Dendritic cell treated with granulocyte-macrophage colony-stimulating factor and Interleukin-4, amounts not matched to agents 40 ng/mL and 50 ng/mL, for 4 days (primary cell): ENCODE measurements around the gene HSFX3.
"Not testable (repeated sequence)": the region's sequence is repeated elsewhere in the genome, so short reads cannot be mapped to it uniquely, and the experiment has no call there.

Experiments
- H3K27ac Mint-ChIP-seq: one replicate; pipeline ENCODE4 v1.8.0; 2022; ENCODE audit warnings: mild to moderate bottlenecking, mixed read lengths
- H3K27me3 Mint-ChIP-seq: one replicate; pipeline ENCODE4 v1.8.0; 2022; ENCODE audit warnings: mild to moderate bottlenecking, mixed read lengths
- H3K36me3 Mint-ChIP-seq: one replicate; pipeline ENCODE4 v1.8.0; 2022; ENCODE audit warnings: low read depth, mixed read lengths
- H3K4me1 Mint-ChIP-seq: one replicate; pipeline ENCODE4 v1.8.0; 2022; ENCODE audit warnings: low read depth, mixed read lengths
- H3K4me3 Mint-ChIP-seq: one replicate; pipeline ENCODE4 v1.8.0; 2022; ENCODE audit warnings: mild to moderate bottlenecking, moderate library complexity, mixed read lengths
- H3K9me3 Mint-ChIP-seq: one replicate; pipeline ENCODE4 v1.8.0; 2022; ENCODE audit warnings: mixed read lengths
- intact Hi-C: fragments of 100-400 bp; cut with micrococcal nuclease; formaldehyde crosslinking; loops from one replicate; pipeline ENCODE4 v1.15.0; 2022

HSFX3 gene

DNA sequence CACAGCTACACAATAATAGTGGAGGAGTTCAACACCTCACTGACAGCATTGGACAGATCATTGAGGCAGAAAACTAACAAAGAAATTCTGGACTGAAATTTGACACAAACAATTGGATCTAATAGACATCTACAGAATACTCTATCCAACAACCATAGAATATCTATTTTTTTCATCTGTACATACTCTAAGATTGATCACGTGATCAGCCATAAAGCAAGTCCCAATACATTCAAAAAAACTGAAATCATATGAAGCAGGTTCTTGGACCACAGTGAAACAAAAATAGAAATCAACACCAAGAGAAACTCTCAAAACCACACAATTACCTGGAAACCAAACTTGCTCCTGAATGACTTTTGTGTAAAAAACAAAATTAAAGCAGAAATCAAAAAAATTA, 32.4 kb downstream of the HSFX3 start:
- intact Hi-C loops = loop anchor here (10.0 kb wide), 1 partner anchor 97 kb away; no protein-coding TSS in a partner anchor
- H3K27ac Mint-ChIP-seq = no peak overlapping the region
- H3K36me3 Mint-ChIP-seq = no peaks in the 10 kb centered on the region
- H3K4me3 Mint-ChIP-seq = no peak overlapping the region
- peaks cover 16% of the 10 kb centered on the region for H3K27me3 Mint-ChIP-seq
- H3K9me3 Mint-ChIP-seq = no peaks in the 10 kb centered on the region
- H3K4me1 Mint-ChIP-seq = peaks cover 58% of the 10 kb centered on the region

DNA sequence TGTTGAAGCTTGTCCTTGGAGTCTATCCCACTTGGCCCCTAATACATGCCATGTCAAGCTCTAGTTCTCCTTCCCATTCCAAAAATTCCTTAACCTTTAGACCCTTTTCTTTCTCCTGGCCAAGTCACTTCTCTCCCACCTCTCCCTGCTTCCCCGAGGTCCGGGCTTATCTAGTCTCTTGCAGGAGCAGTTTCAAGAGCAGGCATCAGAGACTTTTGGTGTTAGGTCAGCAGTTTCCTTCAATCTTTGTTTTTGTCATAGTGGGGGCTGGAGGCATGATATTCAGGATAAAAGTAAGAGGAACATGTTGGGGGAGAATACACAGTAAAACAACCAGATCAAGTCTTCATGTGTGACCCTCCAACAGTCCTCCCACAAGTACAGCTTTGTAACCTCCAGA, 33.1 kb downstream of the HSFX3 start:
- intact Hi-C loops = loop anchor here (10.0 kb wide), 1 partner anchor 98 kb away; no protein-coding TSS in a partner anchor
- no peaks in the 10 kb centered on the region for H3K36me3 Mint-ChIP-seq
- H3K27ac Mint-ChIP-seq = peak overlapping the region; percentile 68
- H3K4me1 Mint-ChIP-seq = peaks cover 55% of the 10 kb centered on the region
- peaks cover 14% of the 10 kb centered on the region for H3K27me3 Mint-ChIP-seq
- no peak overlapping the region for H3K4me3 Mint-ChIP-seq
- H3K9me3 Mint-ChIP-seq = no peaks in the 10 kb centered on the region

DNA sequence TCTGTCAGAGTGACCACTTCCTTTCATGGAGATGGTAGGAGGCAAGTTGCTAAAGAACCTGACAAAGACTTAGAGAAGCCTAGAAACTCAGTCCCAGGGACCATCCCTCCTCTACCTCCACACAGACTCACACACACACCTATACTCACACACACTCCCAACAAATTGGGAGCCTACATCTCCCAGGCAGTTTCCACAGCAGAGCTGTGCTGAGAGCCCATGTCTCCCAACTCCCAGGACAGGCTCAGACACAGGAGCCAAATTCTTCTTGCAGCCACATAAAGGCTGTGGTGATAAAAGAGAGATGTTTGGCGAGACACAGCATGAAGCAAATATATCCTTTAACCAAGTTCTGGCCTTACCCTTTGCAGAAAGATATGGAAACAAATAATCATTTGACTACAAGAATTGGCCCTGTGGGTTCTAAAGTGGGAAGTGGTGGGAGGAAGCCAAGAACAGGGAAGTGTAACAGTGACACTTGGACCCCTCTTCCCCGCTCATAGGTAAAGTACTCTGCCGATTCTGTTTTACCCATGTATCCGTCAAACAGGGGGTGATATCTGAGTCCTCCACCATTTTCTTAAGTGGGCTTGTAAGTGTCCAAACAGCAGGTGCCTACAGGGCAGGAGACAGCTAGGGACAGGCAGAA, 33.6 kb downstream of the HSFX3 start:
- Mint-ChIP-seq H3K27ac (peak overlapping the region; percentile 68), H3K4me1 (peaks cover 50% of the 10 kb centered on the region)

DNA sequence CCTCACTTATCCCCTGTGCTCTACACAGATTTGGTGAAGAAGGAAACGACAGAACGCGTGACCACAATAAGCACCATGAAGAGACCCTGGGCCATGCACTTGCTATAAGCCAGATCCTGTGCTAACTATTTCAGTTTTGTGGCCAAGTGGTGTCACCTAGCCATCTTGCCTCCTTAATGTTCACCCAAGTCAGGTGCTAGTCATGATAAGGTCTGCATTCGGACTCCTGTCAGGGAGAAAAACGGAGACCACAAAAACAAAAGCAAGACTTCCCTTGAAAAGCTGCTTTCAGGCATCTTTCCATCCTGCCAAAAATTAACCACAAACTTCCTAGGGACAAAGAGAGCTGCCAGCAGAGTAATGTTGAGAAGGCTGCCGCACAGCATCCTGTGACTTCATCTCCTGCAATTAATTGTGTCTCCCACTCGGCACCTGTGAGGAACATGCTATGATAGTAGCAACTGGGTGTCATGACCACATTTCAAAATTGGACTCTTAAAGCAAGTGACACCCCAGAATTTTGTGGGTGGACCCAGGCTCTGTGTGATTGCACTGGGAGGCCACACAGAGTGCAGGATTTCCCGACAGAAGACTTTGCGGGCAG, 35.8 kb downstream of the HSFX3 start:
- Mint-ChIP-seq H3K27ac (no peak overlapping the region), H3K9me3 (no peaks in the 10 kb centered on the region), H3K27me3 (peaks cover 5% of the 10 kb centered on the region), H3K4me3 (no peak overlapping the region), H3K4me1 (peaks cover 52% of the 10 kb centered on the region), H3K36me3 (no peaks in the 10 kb centered on the region)
- intact Hi-C loops = loop anchor here (10.0 kb wide), 1 partner anchor 101 kb away; no protein-coding TSS in a partner anchor

More for the DNA sequence above, 33.6 kb downstream of the HSFX3 start:
- intact Hi-C loops = loop anchor here (10.0 kb wide), 1 partner anchor 99 kb away; no protein-coding TSS in a partner anchor
- Mint-ChIP-seq H3K36me3 (no peaks in the 10 kb centered on the region), H3K27me3 (peaks cover 11% of the 10 kb centered on the region), H3K9me3 (no peaks in the 10 kb centered on the region), H3K4me3 (no peak overlapping the region)

DNA sequence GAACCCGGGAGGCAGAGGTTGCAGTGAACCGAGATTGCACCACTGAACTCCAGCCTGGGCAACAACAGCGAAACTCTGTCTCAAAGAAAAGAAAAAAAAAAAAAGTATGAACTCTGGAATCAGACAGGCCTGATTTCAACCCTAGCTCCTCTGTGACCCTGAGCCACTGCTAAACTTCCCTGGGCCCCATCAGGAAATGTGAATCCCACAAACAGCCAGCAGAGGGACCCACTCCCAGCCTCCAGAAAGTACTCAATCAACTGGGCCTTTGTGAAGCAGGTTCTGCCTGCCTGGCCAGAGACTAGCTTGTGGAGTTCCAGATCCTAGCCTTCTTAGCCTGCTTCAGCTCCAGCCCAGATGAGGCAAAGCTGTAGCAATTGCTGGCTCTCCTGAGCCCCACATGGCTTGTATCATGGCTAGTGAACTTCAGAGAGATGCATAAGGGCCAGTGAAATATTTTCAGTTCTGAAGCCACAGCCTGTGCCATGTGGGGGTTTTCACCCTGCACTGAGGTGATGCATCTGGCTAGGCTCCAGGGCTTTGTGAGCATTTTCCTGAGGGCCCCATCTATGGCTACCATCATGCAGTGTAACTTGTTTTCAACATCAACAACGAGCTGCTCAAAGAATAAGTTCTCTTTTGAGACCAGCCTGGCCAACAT, 37.4 kb downstream of the HSFX3 start:
- no peak overlapping the region for H3K27ac Mint-ChIP-seq
- intact Hi-C loops = loop anchor here (10.0 kb wide), 1 partner anchor 102 kb away; no protein-coding TSS in a partner anchor
- no peaks in the 10 kb centered on the region for H3K36me3 Mint-ChIP-seq
- H3K4me1 Mint-ChIP-seq = peaks cover 42% of the 10 kb centered on the region
- no peaks in the 10 kb centered on the region for H3K9me3 Mint-ChIP-seq
- peaks cover 7% of the 10 kb centered on the region for H3K27me3 Mint-ChIP-seq
- no peak overlapping the region for H3K4me3 Mint-ChIP-seq

DNA sequence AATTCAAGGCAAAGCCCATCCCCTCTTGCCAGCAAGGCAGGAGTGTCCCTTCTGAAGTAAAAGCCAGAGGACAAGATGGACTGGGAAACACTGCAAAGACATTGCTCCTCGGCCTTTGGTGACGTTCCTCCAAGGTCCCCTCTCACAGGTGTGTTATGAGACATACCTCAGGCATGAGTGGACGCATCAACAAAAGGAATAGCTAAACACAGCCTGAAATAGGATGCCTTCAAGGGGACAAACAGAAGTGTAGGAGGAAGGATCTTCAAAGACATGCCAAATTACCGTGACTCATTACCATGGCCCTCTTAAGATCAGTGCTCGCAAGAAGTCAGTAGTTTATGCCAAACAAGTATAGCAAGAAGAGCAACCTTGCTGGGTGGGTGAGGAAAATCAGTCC, 38.6 kb downstream of the HSFX3 start:
- no peaks in the 10 kb centered on the region for H3K9me3 Mint-ChIP-seq
- intact Hi-C loops = loop anchor here (10.0 kb wide), 1 partner anchor 104 kb away; no protein-coding TSS in a partner anchor
- no peak overlapping the region for H3K27ac Mint-ChIP-seq

DNA sequence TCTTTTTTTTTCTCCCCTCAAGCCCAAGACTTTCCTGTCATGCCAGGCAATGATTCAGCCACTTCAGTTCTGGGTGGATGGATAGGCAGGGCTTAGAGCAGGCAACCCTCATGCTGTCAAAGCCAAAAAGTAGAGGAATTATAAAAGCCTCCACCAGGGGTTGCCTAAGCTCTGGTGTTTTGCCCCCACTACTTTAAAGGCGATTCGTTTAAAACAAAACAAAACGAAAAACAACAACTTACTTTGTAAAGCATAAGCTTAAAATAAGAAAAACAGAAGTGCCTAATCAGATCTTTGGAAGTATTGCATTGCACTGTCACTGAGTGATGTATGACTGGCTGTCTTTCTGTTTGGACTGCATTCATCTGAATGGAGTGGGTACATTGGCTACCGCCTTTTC, 39.3 kb downstream of the HSFX3 start:
- Mint-ChIP-seq H3K4me3 (no peak overlapping the region), H3K27ac (peak overlapping the region; percentile 50), H3K9me3 (no peaks in the 10 kb centered on the region), H3K4me1 (peaks cover 25% of the 10 kb centered on the region), H3K36me3 (no peaks in the 10 kb centered on the region), H3K27me3 (peaks cover 7% of the 10 kb centered on the region)
- intact Hi-C loops = loop anchor here (10.0 kb wide), 1 partner anchor 104 kb away; no protein-coding TSS in a partner anchor

More for the DNA sequence above, 38.6 kb downstream of the HSFX3 start:
- Mint-ChIP-seq H3K27me3 (peaks cover 7% of the 10 kb centered on the region), H3K36me3 (no peaks in the 10 kb centered on the region), H3K4me3 (no peak overlapping the region), H3K4me1 (peaks cover 32% of the 10 kb centered on the region)

DNA sequence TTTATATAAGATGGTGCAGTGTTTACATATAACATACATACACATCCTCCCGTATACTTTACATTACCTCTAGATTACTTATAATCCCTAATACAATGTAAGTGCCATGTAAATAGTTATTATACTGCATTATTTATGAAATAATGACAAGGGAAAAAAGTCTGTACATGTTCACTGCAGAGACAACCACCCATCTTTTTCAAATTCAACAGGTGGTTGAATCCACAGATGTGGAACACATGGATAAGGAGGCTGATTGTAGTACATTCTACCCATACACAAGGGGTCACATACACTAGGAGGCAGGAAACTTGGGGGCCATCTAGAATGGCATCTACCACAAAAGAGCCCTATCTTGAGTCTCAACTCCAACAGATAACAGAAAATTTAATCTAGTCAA, 41.3 kb downstream of the HSFX3 start:
- intact Hi-C loops = no loop called here
- no peaks in the 10 kb centered on the region for H3K9me3 Mint-ChIP-seq
- peaks cover 22% of the 10 kb centered on the region for H3K4me1 Mint-ChIP-seq
- H3K27me3 Mint-ChIP-seq = peaks cover 7% of the 10 kb centered on the region
- peaks cover 10% of the 10 kb centered on the region for H3K36me3 Mint-ChIP-seq
- H3K4me3 Mint-ChIP-seq = no peak overlapping the region
- no peak overlapping the region for H3K27ac Mint-ChIP-seq

DNA sequence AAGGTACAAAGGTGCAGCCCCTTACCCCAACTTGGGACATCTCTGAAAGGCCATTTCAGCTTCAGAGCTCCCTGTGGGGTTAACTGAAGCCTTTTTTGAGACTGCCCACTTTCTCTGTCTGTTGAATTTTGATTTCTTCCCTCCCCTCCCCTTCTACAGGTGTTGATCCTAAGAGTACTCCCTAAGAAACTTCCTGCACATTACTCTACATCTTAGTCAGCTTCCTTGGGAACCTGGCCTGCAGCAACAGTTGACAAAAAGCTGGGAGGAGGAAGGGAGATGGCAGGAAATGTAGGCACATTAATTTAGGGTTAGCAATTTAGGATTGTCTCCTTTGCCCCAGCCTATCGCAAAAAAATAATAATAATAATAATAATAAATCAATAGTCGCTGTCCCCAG, 43.4 kb downstream of the HSFX3 start:
- Mint-ChIP-seq H3K9me3 (no peaks in the 10 kb centered on the region), H3K27me3 (peaks cover 7% of the 10 kb centered on the region)
- intact Hi-C loops = no loop called here

DNA sequence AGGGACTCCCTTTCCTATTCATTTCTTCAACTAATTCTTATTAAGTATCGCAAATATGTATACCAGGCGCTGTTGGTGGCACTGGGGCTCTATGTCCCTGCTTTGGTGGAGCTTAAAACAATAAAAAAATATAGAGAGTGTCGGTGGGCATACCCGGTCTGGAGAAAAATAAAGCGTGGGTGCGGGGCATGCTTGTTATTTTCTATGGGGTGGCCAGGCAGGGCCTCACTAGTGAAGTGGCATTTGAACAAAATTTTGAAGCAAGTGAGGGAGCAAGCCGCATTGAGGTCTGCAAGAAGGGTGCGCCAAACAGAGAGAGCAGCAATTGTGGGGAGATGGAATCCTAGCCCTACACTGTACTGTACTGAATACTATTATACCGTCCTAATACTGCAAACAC, 44.1 kb downstream of the HSFX3 start:
- Mint-ChIP-seq H3K27me3 (peaks cover 7% of the 10 kb centered on the region), H3K4me3 (no peak overlapping the region), H3K36me3 (peaks cover 10% of the 10 kb centered on the region)

More for the DNA sequence above, 43.4 kb downstream of the HSFX3 start:
- H3K27ac Mint-ChIP-seq = no peak overlapping the region
- no peak overlapping the region for H3K4me3 Mint-ChIP-seq
- peaks cover 10% of the 10 kb centered on the region for H3K36me3 Mint-ChIP-seq
- peaks cover 22% of the 10 kb centered on the region for H3K4me1 Mint-ChIP-seq

DNA sequence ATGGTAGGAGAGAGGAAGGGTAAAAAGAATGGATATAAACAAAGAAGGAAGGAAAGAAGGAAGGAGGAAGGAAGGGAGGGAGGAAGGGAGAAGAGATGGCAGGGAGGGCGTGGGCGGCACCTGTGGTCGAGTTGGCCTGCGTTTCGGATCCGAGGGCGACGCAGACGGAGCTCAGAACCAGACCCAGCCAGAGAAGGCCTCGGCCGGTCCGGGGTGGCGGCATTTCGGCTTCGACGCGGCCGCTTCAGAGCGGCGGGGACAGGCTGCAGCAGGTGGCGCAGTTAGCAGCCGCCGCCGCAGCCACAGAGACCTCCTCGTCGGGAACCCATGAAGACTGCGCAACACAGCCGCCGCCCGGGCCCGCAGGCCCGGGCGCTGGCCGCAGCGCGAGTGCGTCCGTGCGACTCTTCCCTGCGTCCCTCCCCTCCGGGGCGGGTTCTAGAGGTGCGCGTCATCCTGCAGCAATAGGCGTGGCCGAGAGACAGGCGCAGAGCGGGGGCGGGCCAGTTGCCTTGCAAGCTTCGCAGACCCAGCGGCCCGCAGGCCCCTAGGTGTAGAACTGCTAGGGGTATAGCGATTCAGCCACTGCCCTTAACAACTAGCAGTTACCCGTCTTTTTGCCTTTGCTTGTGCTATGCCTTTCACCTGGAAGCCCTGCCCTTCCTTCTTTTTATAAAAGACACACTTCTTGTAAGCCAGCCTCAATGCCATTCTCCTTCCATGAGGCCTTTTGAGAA, 44.6 kb downstream of the HSFX3 start, which contains the start of gene IDS:
Gene IDS (minus strand): TSS at position 392 of the 737 bp plus-strand sequence. CDS start 169 bp downstream, at position 223.
- Mint-ChIP-seq H3K9me3 (no peaks in the 10 kb centered on the region), H3K4me1 (peaks cover 18% of the 10 kb centered on the region), H3K4me3 (peak within 1 kb of the TSS; percentile 89), H3K27me3 (peaks cover 7% of the 10 kb centered on the region), H3K27ac (peak within 1 kb of the TSS; percentile 97), H3K36me3 (peaks cover 10% of the 10 kb centered on the region)
- intact Hi-C loops = loop anchor here (2.0 kb wide), 1 partner anchor 36 kb away; the partner anchor contains the start of gene EOLA1

More for the DNA sequence above, 44.1 kb downstream of the HSFX3 start:
- intact Hi-C loops = loop anchor here (2.0 kb wide), 1 partner anchor 35 kb away; the partner anchor contains the start of gene EOLA1
- Mint-ChIP-seq H3K27ac (peak overlapping the region; percentile 97), H3K9me3 (no peaks in the 10 kb centered on the region), H3K4me1 (peaks cover 23% of the 10 kb centered on the region)

DNA sequence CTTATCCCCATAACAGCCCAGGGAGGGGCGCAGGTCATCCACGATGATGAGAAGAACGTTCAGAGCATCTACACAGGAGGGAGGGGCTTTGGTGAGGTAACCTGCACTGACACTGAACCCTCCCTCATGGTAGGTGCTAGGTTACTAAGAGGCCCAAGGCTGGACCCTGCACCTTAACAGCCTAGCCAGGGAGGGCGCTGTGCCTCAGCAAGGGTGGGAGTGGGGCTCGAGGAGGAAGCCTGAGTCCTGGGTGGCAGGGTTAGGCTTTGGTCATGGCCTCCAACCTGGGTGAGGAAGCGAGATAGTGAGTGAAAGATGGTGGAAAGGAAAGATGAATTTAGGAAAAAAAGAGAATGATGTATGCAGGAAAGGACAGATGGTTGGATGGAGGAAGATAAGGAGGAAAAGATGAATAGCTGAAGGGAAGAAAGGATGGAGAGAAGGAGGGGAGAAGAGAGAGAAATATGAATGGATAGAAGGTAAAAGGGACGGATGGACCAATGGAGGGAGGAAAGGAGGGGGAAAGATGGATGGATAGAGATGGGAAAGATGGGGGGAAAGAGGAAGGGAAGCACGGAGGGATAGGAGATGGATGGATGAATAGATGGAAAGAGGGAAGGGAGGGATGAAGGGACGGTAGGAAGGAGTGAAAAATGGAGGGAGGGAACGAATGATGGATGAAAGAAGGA, 45.4 kb downstream of the HSFX3 start:
- Mint-ChIP-seq H3K9me3 (no peaks in the 10 kb centered on the region), H3K27ac (peak overlapping the region; percentile 97)

DNA sequence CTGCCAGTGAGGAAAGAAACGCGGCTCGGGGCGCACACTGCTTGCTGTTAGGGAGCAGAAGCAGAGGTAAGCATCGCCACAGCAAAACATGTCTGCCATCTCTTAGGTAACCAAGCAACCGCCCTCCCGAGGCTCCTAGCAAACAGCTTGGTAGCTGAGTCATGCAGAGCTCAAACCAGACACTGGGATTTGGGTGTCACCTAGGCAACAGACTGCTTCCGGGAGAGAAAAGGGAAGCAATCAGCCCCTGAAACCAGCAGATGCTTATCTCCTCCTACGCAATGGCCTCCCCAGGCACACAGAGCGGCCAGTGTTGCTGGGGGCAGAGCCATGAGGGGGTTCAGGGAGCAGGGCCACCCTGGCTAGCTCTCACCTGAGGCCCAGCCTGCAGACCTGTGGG, 46.3 kb downstream of the HSFX3 start:
- H3K4me1 Mint-ChIP-seq = peaks cover 14% of the 10 kb centered on the region
- H3K36me3 Mint-ChIP-seq, H3K27me3 Mint-ChIP-seq, H3K9me3 Mint-ChIP-seq, intact Hi-C loops: not testable (repeated sequence)
- H3K27ac Mint-ChIP-seq = peak overlapping the region; percentile 97
- peak overlapping the region; percentile 89 for H3K4me3 Mint-ChIP-seq

More for the DNA sequence above, 45.4 kb downstream of the HSFX3 start:
- intact Hi-C loops = loop anchor here (2.0 kb wide), 1 partner anchor 36 kb away; the partner anchor contains the start of gene EOLA1
- Mint-ChIP-seq H3K4me3 (peak overlapping the region; percentile 89), H3K27me3 (peaks cover 7% of the 10 kb centered on the region), H3K4me1 (peaks cover 14% of the 10 kb centered on the region), H3K36me3 (peaks cover 10% of the 10 kb centered on the region)
